T-cell (primary cell): ENCODE data around the gene SLC6A19. TPM values are rescaled to one million over a fixed set of nuclear protein-coding genes. Genes with fewer than 3 reads are reported as not detected.

Source experiments
- ATAC-seq, 4 experiments: fragments of 200-7000 bp in 3 of 4; fragments of 150-1000 bp in 1 of 4; cut with Tn5 transposase; replicated peaks in 1 of 4; 1 replicate in 3 of 4; 2 replicates in 1 of 4; pipeline ENCODE4 v1.10.0; 2021; ENCODE audit warnings: moderate library complexity in 3 of 4, mild to moderate bottlenecking in 2 of 4, moderate number of reproducible peaks in 1 of 4
- CTCF ChIA-PET, 2 donors: fragments of 300-600 bp; sonication (Branson Sonifier 250); formaldehyde crosslinking; loops; one replicate each; lab custom pipeline; 2022; ENCODE audit warnings: antibody characterized with exemption in 2 of 2; lab: Charles Lee
- POLR2A ChIA-PET, 2 donors: fragments of 300-600 bp; sonication (Branson Sonifier 250); formaldehyde crosslinking; loops; one replicate each; lab custom pipeline; 2022; ENCODE audit warnings: antibody characterized with exemption in 2 of 2; lab: Charles Lee
- DNase-seq, 35 experiments: peaks; one replicate each; pipeline versions ENCODE4 v3.0.0 to v3.0.0-alpha.2; 2013 to 2023
- H3K27ac ChIP-seq: one replicate; pipeline ENCODE4 v1.5.1; 2013; ENCODE audit warnings: low read length
- H3K27me3 ChIP-seq, 2 experiments: replicated peaks in 1 of 2; 1 replicate in 1 of 2; 2 replicates in 1 of 2; pipeline versions ENCODE4 v1.6.1 to v1.7.0; 2013; ENCODE audit warnings: low read length in 1 of 2, mixed read lengths in 1 of 2; ENCODE audit not compliant: control insufficient read depth in 2 of 2, insufficient read depth in 2 of 2; ENCODE audit errors: extremely low read depth in 1 of 2
- H3K36me3 ChIP-seq, 2 donors: 1 replicate in 1 of 2; 2 replicates in 1 of 2; pipeline versions ENCODE4 v1.6.1 to v1.7.0; 2013; ENCODE audit warnings: low read length in 1 of 2; ENCODE audit not compliant: control insufficient read depth in 2 of 2, insufficient read depth in 1 of 2; ENCODE audit errors: extremely low read depth in 1 of 2
- H3K4me1 ChIP-seq, 2 experiments: 1 replicate in 1 of 2; 2 replicates in 1 of 2; pipeline versions ENCODE4 v1.6.1 to v1.7.0; 2013; ENCODE audit warnings: low read length in 2 of 2, mixed read lengths in 1 of 2; ENCODE audit not compliant: insufficient read depth in 2 of 2, control insufficient read depth in 1 of 2; ENCODE audit errors: extremely low read depth in 1 of 2
- H3K4me3 ChIP-seq, 2 donors: 1 replicate in 1 of 2; 2 replicates in 1 of 2; pipeline versions ENCODE4 v1.5.1 to v1.7.0; 2013; ENCODE audit warnings: mild to moderate bottlenecking in 2 of 2, low read length in 1 of 2, moderate library complexity in 1 of 2; ENCODE audit not compliant: control insufficient read depth in 1 of 2; ENCODE audit errors: extremely low read depth in 1 of 2
- H3K9me3 ChIP-seq: 2 replicates; pipeline ENCODE4 v1.7.0; 2013
- H3K27ac Mint-ChIP-seq, 2 donors: one replicate each; pipeline ENCODE4 v1.8.0; 2020 to 2021; ENCODE audit warnings: mild to moderate bottlenecking in 2 of 2, mixed read lengths in 2 of 2
- H3K27me3 Mint-ChIP-seq, 2 donors: one replicate each; pipeline ENCODE4 v1.8.0; 2021 to 2022; ENCODE audit warnings: mixed read lengths in 2 of 2
- H3K36me3 Mint-ChIP-seq: one replicate; pipeline ENCODE4 v1.8.0; 2021; ENCODE audit warnings: mixed read lengths
- H3K4me1 Mint-ChIP-seq, 3 donors: one replicate each; pipeline ENCODE4 v1.8.0; 2020 to 2022; ENCODE audit warnings: mixed read lengths in 3 of 3, mild to moderate bottlenecking in 1 of 3
- H3K4me3 Mint-ChIP-seq, 3 donors: one replicate each; pipeline ENCODE4 v1.8.0; 2020 to 2022; ENCODE audit warnings: mild to moderate bottlenecking in 3 of 3, mixed read lengths in 3 of 3, moderate library complexity in 3 of 3
- H3K9me3 Mint-ChIP-seq, 3 donors: one replicate each; pipeline ENCODE4 v1.8.0; 2020 to 2022; ENCODE audit warnings: mixed read lengths in 3 of 3
- WGBS: methylation state at CpG from one replicate; pipeline ENCODE4 v1.1.5; 2013; ENCODE audit warnings: missing lambda C conversion rate; ENCODE audit not compliant: insufficient coverage; 5-methylcytosine and 5-hydroxymethylcytosine counted together
- total RNA-seq, 35 experiments: library from RNA in 6 of 35; stranded (reverse) in 6 of 35; fragments of 120-200 nt in 1 of 35; gene quantifications; one replicate each; pipeline versions ENCODE4 v1.2.1 to v1.2.4 and lab custom pipeline; 2013 to 2026

Gene SLC6A19
- total RNA-seq, 5 donors from 2014 or later (not counting 1 experiment from before 2014, with no cell fraction given): 0.06 TPM; not detected in 4

GRCh38 chr5:1163879-1164278 lies 37.5 kb upstream of the SLC6A19 start:
- no peaks in the 10 kb centered on the region for H3K9me3 ChIP-seq
- H3K4me1 ChIP-seq: peaks cover 0 to 9% of the 10 kb centered on the region in 2 experiments
- CTCF ChIA-PET: interaction anchor here in 1 of 2 donors (1.5 kb wide), 1 partner anchor 9 kb away, joined by 3 read pairs; no protein-coding TSS in a partner anchor
- peaks cover 27 to 40% of the 10 kb centered on the region in 2 donors for H3K27me3 Mint-ChIP-seq
- peaks cover 7 to 8% (median 8%) of the 10 kb centered on the region in 3 donors for H3K4me1 Mint-ChIP-seq
- no peak overlapping the region for H3K4me3 Mint-ChIP-seq
- H3K27ac ChIP-seq: no peak overlapping the region
- no peak overlapping the region for H3K4me3 ChIP-seq
- H3K27me3 ChIP-seq: peaks cover 0 to 67% of the 10 kb centered on the region in 2 experiments
- H3K36me3 Mint-ChIP-seq: no peaks in the 10 kb centered on the region
- H3K36me3 ChIP-seq: no peaks in the 10 kb centered on the region
- ATAC-seq: no peak
- no peak overlapping the region for H3K27ac Mint-ChIP-seq
- no peak for DNase-seq
- no peaks in the 10 kb centered on the region for H3K9me3 Mint-ChIP-seq
- POLR2A ChIA-PET: no interaction called here
- WGBS: 88% methylated on average over 14 of the region's 14 CpGs

GRCh38 chr5:1164696-1165630 lies 36.4 kb upstream of the SLC6A19 start:
- peaks cover 0 to 9% of the 10 kb centered on the region in 2 experiments for H3K4me1 ChIP-seq
- no peaks in the 10 kb centered on the region for H3K36me3 ChIP-seq
- no peak overlapping the region for H3K27ac ChIP-seq
- Mint-ChIP-seq H3K36me3 (no peaks in the 10 kb centered on the region), H3K9me3 (no peaks in the 10 kb centered on the region), H3K4me3 (no peak overlapping the region), H3K27ac (no peak overlapping the region), H3K4me1 (peaks cover 7 to 8% (median 8%) of the 10 kb centered on the region in 3 donors), H3K27me3 (peaks cover 18 to 32% of the 10 kb centered on the region in 2 donors)
- no peaks in the 10 kb centered on the region for H3K9me3 ChIP-seq
- 73% methylated on average over 20 of the region's 27 CpGs for WGBS
- no peak for ATAC-seq
- DNase-seq: no peak
- H3K4me3 ChIP-seq: no peak overlapping the region
- ChIA-PET POLR2A (no interaction called here), CTCF (interaction anchor here in 1 of 2 donors (1.5 kb wide), 1 partner anchor 8 kb away, joined by 3 read pairs; no protein-coding TSS in a partner anchor)
- H3K27me3 ChIP-seq: peaks cover 0 to 65% of the 10 kb centered on the region in 2 experiments

DNA sequence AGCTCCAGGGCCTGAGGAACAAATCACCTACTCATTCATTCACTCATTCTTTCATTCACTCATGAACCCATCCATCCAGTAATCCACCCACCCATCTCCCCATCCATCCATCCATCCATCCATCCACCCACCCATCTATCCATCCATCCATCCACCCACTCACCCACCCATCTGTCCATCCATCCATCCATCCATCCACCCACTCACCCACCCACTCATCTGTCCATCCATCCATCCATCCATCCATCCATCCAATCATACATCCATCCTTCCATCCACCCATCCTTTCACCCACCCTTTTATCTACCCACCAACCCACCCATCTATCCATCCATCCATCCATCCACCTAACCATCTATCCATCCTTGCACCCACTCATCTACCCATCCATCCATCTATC lies 35.5 kb upstream of the SLC6A19 start:
- H3K36me3 ChIP-seq: no peaks in the 10 kb centered on the region
- POLR2A ChIA-PET: no interaction called here
- H3K36me3 Mint-ChIP-seq: no peaks in the 10 kb centered on the region
- H3K27ac Mint-ChIP-seq: no peak overlapping the region
- no peak overlapping the region for H3K4me3 ChIP-seq
- peaks cover 0 to 60% of the 10 kb centered on the region in 2 experiments for H3K27me3 ChIP-seq
- H3K27me3 Mint-ChIP-seq: peaks cover 14 to 25% of the 10 kb centered on the region in 2 donors
- no peak for DNase-seq
- H3K4me3 Mint-ChIP-seq: no peak overlapping the region
- no peaks in the 10 kb centered on the region for H3K9me3 Mint-ChIP-seq
- H3K27ac ChIP-seq: no peak overlapping the region
- ATAC-seq: no peak
- CTCF ChIA-PET: no interaction called here
- H3K4me1 Mint-ChIP-seq: peaks cover 7 to 8% (median 8%) of the 10 kb centered on the region in 3 donors
- H3K9me3 ChIP-seq: no peaks in the 10 kb centered on the region
- H3K4me1 ChIP-seq: peaks cover 0 to 9% of the 10 kb centered on the region in 2 experiments

DNA sequence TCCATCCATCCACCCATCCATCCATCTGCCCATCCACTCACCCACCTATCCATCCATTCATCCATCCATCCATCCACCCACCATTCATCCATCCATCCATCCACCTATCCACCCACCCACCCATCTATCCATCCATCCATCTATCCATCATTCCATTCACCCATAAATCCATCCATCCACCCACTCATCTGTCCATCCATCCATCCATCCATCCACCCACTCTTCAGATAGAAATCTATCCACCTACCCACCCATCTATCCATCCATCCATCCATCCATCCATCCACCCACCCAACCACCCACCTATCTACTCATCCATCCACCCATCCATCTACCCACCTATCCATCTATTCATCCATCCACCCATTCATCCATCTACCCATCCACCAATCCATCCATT lies 35.0 kb upstream of the SLC6A19 start:
- H3K27ac Mint-ChIP-seq: no peak overlapping the region
- no peak overlapping the region for H3K27ac ChIP-seq
- POLR2A ChIA-PET: no interaction called here

GRCh38 chr5:1167361-1167727 lies 34.1 kb upstream of the SLC6A19 start:
- no peak for DNase-seq
- peaks cover 7 to 8% (median 8%) of the 10 kb centered on the region in 3 donors for H3K4me1 Mint-ChIP-seq
- Histone ChIP-seq H3K4me1 (peaks cover 0 to 10% of the 10 kb centered on the region in 2 experiments), H3K4me3 (no peak overlapping the region), H3K27ac (no peak overlapping the region), H3K36me3 (no peaks in the 10 kb centered on the region), H3K9me3 (no peaks in the 10 kb centered on the region), H3K27me3 (peaks cover 0 to 46% of the 10 kb centered on the region in 2 experiments)
- H3K27me3 Mint-ChIP-seq: peaks cover 14 to 23% of the 10 kb centered on the region in 2 donors
- H3K36me3 Mint-ChIP-seq: no peaks in the 10 kb centered on the region
- no peak overlapping the region for H3K27ac Mint-ChIP-seq
- CTCF ChIA-PET: interaction anchor here in 1 of 2 donors (3.1 kb wide), 1 partner anchor 478 kb away, joined by 16 read pairs; no protein-coding TSS in a partner anchor
- POLR2A ChIA-PET: no interaction called here
- 35% methylated on average over 4 of the region's 4 CpGs for WGBS
- no peaks in the 10 kb centered on the region for H3K9me3 Mint-ChIP-seq
- ATAC-seq: no peak
- H3K4me3 Mint-ChIP-seq: no peak overlapping the region

More for the DNA sequence above, 35.0 kb upstream of the SLC6A19 start:
- peaks cover 14 to 25% of the 10 kb centered on the region in 2 donors for H3K27me3 Mint-ChIP-seq
- ATAC-seq (no peak), DNase-seq (no peak)
- H3K4me3 Mint-ChIP-seq: no peak overlapping the region
- peaks cover 0 to 9% of the 10 kb centered on the region in 2 experiments for H3K4me1 ChIP-seq
- CTCF ChIA-PET: no interaction called here
- no peaks in the 10 kb centered on the region for H3K9me3 Mint-ChIP-seq
- no peaks in the 10 kb centered on the region for H3K36me3 ChIP-seq
- H3K4me1 Mint-ChIP-seq: peaks cover 7 to 8% (median 8%) of the 10 kb centered on the region in 3 donors
- H3K4me3 ChIP-seq: no peak overlapping the region
- no peaks in the 10 kb centered on the region for H3K36me3 Mint-ChIP-seq
- H3K27me3 ChIP-seq: peaks cover 0 to 55% of the 10 kb centered on the region in 2 experiments
- H3K9me3 ChIP-seq: no peaks in the 10 kb centered on the region
